Astrocyte of the spinal cord (primary cell): ENCODE results near the gene SYTL3.

ENCODE experiments used
- DNase-seq: peaks from one replicate; pipeline ENCODE4 v3.0.0; 2011; ENCODE audit warnings: low read depth, low spot score
- H3K4me3 ChIP-seq: 2 replicates; pipeline ENCODE4 v1.5.1; 2011; ENCODE audit warnings: low read depth, mild to moderate bottlenecking, low read length, moderate library complexity
- in situ Hi-C: cut with HindIII; loops from 2 replicates; pipeline ENCODE4 v1.10.0; 2017; ENCODE audit warnings: low sequenced_read_pairs
- TF ChIP-seq, protein P1 (sequence below): IDR thresholded peaks from 2 replicates; pipeline ENCODE4 v1.5.1; 2012; ENCODE audit warnings: low read depth, mild to moderate bottlenecking, low read length, inconsistent platforms

SYTL3 gene

DNA sequence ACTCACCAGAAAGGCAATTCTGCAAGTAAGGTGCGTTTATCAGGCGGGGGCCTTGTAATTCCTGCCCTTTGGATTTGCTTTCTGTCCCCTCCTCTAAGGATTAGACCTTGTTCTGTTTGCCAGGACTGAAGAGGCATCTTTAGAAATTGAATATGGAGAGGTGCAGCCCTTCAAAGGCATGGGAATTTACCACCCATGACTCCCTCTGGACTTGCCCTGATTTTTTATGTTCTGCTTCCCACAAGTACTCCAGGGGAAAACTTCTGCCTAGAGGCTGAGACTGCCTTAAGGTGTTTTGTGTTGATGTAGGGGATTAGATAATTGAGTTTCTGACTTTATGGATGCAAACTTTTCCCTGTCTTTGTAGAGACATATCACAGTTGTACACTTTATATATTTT lies 30.2 kb downstream of the SYTL3 start:
- in situ Hi-C loops, result no loop called here
- TF ChIP-seq, protein P1, sequence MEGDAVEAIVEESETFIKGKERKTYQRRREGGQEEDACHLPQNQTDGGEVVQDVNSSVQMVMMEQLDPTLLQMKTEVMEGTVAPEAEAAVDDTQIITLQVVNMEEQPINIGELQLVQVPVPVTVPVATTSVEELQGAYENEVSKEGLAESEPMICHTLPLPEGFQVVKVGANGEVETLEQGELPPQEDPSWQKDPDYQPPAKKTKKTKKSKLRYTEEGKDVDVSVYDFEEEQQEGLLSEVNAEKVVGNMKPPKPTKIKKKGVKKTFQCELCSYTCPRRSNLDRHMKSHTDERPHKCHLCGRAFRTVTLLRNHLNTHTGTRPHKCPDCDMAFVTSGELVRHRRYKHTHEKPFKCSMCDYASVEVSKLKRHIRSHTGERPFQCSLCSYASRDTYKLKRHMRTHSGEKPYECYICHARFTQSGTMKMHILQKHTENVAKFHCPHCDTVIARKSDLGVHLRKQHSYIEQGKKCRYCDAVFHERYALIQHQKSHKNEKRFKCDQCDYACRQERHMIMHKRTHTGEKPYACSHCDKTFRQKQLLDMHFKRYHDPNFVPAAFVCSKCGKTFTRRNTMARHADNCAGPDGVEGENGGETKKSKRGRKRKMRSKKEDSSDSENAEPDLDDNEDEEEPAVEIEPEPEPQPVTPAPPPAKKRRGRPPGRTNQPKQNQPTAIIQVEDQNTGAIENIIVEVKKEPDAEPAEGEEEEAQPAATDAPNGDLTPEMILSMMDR, result no peak
- no peak for DNase-seq
- H3K4me3 ChIP-seq, result no peak overlapping the region

DNA sequence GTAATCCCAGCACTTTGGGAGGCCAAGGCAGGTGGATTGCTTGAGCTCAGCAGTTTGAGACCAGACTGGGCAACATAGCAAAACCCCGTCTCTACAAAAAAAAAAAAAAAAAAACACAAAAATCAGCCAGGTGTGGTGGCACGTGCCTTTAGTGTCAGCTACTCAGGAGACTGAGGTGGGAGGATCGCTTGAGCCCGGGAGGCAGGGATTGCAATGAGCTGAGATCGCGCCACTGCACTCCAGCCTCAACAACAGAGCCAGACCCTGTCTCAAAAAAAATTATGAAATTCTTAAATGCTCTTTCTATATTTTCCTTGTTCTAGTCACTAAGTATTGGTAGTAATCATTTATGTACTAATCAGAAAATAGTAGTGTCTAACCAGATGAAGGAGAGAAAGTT lies 30.6 kb downstream of the SYTL3 start:
- TF ChIP-seq, protein P1, result no peak
- no peak for DNase-seq
- in situ Hi-C loops, result no loop called here
- no peak overlapping the region for H3K4me3 ChIP-seq

DNA sequence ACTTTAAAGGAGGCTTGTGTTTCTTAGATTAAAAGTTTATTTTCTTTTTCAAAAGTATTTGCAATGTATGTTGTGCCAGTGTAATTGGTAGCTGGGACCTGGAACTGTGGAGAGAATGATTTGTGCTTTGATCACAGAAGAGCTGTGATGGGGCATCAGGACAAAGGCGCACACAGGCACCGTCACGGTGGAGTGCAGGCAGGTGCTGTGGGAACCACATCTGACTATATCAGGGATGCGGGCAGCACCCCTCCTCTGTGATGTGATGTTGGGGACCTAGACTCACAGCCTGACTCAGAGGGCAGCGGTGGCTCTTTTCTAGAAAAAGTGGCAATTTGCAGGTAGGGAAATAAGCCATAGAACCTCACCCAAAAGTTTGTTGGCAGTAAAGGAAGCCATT lies 34.5 kb downstream of the SYTL3 start:
- no peak for DNase-seq
- no peak overlapping the region for H3K4me3 ChIP-seq
- TF ChIP-seq, protein P1, result no peak
- in situ Hi-C loops, result no loop called here

DNA sequence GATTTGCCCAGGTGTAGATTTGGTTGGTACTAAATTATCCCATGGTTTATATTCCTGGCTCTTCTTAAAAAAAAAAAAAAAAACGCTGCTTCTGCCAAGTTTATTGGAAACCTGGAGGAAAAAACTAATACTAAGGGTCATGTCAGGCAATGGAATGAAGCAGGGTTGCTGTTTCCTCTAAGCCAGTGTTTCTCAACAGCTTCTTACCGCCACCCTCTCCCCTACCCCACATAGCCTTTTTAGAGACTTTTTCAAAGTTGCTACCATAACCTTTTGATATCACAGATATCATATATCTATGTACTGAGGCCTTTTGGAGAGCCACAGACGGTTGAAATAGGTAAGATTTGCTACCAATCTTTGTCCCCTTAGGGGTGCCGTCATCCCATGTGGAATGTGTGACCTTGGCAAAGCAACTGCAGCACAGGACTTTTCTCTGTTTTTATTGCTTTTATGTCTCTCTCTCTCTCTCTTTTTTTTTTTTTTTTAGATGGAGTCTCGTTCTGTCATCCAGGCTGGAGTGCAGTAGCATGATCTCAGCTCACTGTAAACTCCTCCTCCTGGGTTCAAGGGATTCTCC lies 35.0 kb downstream of the SYTL3 start:
- in situ Hi-C loops, result no loop called here

DNA sequence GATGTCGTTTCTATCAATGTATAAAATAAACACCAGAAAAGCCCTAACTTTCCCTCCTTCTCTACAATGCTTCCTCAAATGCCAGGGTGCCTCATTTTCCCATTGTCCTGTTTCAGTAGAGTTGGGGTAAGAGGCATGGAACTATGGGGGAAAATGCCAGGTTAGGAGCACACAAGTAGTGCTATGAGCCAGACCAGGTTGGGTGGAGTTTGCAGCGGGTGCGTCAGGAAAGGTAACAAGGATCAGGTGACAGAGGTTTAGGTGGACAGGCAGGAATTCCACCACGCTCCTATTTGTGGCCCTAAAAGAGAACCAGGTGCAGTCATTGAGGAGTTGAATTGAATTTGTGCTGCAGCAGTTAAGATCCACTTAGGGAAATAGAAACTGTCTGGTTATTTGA lies 36.5 kb downstream of the SYTL3 start:
- no peak overlapping the region for H3K4me3 ChIP-seq
- DNase-seq, result no peak
- TF ChIP-seq, protein P1, result no peak
- in situ Hi-C loops, result no loop called here

More for the DNA sequence above, 35.0 kb downstream of the SYTL3 start:
- TF ChIP-seq, protein P1, result no peak
- no peak overlapping the region for H3K4me3 ChIP-seq
- DNase-seq, result no peak

DNA sequence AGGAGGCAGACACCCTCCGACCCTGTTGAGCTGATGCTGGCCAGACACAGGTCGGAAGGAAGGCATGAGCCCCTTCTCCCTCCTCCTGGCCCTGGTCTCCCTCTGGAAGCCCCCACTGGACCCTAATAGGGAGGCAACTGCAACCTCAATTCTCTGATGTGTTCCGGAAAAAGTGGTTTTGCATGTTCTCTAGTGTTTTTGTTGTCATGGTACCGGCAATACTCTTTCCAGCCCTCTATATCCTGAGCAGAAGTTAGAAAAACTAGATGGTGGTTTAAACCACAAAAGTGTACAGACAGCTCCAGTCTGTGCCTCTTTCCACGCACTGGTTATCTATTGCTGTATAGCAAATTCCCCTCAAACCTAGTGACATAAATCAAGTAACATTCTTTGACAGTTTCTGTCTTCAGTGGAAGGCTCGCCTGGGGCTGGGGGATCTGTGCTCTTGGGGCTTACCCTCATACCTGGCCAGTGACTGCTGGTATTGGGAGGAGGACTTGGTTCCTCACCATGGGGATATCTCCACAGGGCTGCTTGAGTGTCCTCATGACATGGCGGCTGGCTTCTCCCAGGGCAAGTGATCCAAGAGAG lies 37.0 kb downstream of the SYTL3 start:
- TF ChIP-seq, protein P1, result no peak
- H3K4me3 ChIP-seq, result no peak overlapping the region
- in situ Hi-C loops, result no loop called here
- DNase-seq, result no peak
